ENCODE results near the gene RAB19.

RAB19 gene

DNA sequence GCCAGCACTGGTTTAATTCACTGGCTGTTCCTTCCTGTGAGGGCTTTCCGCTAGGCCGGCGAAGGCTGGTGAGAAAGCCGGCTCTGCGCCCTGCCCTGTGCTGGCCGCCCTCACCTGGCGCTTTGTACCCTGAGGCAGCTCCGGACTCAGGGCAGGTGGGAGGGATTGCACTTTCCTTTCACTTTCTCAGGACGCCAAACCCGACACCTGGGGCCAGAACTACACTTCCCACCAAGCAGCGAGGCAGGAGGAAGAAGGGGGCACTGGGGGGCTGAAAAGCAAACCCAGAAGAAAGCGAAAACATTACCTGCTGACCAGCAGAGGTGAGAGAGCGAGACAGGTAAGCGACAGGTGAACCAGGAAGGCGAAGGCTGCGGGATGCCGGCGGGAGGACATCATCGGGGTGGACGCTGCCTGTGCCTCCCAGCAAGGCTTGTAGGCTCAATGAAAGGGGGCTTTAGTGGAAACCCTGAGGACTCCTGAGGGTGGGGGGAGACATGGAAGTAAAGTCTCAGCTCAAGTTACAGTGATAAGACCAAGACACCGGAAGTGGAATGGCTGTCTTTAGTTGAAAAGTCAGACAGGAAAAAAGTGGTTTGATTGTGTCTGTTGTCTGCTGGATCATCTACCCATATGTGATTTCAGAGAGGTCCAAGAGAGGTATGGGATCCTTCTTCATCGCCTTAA lies at the start of gene RAB19:
Gene RAB19 (plus strand): TSS at position 181 of the 687 bp plus-strand sequence. CDS start 3,589 bp downstream, outside the sequence.
- peak; percentile 76 for DNase-seq (ENCODE audit: low spot score)

DNA sequence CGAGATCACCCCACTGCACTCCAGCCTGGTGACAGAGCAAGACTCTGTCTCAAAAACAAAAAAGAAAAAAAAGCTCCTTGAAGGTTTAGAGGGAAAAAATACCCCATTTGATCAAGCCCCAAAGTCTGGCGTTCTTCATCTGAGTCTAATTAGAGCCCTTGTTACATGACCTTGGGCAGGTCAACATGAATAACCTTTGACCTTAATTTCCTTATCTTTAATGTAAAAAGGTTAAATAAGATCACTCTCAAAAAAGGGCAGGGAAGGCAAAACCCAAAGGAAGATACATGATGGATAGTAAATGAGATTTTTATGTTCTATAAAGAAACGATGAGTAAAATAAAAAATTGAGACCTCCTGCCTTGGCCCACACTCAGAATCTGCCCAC lies 45.8 kb upstream of the RAB19 start:
- DNase-seq (ENCODE audit: low spot score), result no peak

DNA sequence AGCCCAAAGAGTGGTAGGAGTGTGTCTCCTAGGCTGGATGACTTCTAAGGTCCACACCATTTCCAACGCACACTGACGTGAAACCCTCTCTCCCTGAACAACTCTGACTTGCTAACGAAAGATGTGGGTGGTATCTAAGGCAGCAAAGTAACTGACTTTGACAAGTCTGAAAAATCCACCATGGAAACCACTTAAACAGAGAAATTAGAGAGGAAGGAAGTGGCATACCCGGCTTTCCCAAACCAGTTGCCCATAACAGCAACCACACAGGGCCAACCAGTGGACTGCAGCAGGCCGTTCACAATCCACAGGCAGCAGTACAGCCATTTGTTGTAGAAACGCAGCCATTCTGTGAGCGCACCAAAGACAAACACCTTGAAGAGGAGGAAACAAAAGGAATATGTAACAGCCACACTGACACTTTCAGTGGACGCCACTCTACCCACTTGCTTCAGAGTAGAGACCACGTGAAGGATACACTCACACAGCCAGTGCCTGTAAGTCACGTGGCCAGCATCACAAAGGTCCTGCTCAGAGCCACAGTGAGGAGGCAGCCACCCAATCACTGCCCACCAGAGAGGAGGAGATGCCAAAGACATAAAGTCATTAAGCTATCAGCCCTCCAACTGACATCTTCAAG lies 45.3 kb upstream of the RAB19 start:
- no peak for DNase-seq (ENCODE audit: low spot score)

DNA sequence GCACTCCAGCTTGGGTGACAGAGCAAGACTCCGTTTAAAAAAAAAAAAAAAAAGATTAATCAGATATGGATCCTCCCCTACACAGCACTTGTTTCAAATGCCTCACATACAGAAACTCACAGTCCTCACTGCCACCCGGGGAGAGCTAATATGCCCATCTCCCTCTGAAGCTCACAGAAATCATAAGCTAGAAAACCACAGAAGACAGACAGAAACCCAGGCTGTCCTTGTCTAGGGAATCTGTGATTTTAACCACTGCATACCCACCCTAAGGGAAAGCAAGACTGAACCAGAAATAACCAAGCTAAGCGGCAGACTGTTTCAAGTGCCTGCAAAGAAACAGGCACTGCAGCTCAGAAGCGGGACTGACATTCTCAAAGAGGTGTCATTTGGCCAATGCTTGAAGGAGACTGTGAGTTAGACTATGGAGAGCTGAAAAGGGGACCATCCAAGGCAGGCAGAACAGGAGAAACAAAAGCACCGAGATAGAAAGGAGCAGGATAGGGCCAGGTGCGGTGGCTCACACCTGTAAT lies 43.1 kb upstream of the RAB19 start:
- no peak for DNase-seq (ENCODE audit: low spot score)

DNA sequence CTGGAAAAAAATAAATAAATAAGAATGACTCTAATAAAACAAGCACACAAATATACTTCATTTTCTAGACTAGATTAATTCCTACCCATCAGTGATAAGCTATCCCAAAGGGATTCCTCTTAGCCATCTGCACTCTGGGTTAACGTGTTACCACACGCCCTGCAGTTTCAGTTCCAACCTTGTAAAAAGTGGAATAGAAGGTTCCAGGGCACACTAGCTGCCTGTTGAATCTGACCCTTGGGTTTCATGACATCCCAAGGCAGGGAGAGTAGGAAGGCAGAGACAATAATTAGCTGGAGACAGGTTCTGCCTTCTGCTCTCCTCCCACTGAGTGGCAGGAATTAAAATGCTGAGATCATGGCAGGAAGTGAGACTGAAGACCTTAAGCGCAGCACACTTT lies 39.0 kb upstream of the RAB19 start:
- DNase-seq (ENCODE audit: low spot score), result no peak

- no peak for DNase-seq (ENCODE audit: low spot score)
Observed at GRCh38 chr7:140367528-140367927, 36.3 kb upstream of the RAB19 start.

DNA sequence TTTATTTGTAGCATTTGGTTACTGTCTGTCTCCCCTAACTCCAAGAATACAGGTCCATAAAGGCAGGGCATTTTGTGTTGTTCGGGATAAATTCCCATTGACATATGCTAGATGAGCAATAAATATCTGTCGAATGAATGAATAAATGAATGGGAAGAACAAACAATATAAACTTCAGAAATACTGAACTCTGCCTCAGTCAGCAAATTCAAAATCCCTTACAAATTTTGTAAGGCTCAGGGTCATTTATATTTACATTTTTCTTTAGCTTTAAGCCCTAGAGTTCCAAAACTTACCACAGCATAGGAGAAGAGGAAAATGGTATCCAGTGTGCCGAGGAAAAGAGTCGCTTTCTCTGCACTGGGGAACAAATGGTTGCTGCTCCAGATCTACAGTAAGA lies 34.6 kb upstream of the RAB19 start:
- no peak for DNase-seq (ENCODE audit: low spot score)

- no peak for DNase-seq (ENCODE audit: low spot score)
Observed at GRCh38 chr7:140375323-140375722, 28.5 kb upstream of the RAB19 start.

DNA sequence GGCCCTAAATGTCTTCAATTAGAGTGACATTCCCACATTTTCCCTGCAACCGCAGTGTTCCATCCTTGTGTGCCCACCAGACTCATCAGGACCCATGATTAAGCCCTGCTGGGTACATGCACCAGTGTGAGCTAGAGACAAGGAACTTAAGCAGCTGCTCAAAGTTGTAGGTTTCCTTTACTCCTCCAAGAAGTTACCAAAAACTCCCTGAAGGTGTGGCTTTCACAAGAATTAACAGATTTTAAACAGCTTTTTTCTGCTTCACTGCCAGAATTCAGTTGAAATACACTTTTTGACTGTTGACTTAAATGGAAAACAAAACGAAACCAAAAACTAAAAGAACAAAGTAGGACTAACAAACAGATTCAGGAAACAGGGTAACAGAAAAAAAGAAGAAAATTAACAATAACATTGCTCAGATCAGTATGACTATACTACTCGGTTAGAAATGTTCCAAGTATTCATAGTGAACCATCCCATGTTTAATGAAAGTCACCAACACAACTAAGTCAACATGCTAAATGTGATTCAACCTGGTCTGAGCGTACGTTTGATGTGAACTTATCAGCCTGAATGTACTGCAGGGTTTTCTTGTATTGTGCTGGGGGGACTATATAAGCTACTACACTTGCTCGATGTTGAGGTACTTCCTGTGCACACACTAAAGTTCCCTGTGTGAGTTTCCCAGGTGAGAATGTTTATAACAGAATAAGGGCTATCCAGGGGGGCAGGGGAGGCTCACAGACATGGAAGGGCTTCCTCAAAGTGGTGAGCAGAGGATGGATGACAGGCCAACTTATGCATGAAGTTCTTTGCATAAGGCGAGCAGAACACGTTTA lies 27.7 kb upstream of the RAB19 start:
- DNase-seq (ENCODE audit: low spot score), result no peak

- no peak for DNase-seq (ENCODE audit: low spot score)
Observed at GRCh38 chr7:140383954-140384713, 19.7 kb upstream of the RAB19 start.

GRCh38 chr7:140384894-140385545 lies 18.8 kb upstream of the RAB19 start:
- no peak for DNase-seq (ENCODE audit: low spot score)

DNA sequence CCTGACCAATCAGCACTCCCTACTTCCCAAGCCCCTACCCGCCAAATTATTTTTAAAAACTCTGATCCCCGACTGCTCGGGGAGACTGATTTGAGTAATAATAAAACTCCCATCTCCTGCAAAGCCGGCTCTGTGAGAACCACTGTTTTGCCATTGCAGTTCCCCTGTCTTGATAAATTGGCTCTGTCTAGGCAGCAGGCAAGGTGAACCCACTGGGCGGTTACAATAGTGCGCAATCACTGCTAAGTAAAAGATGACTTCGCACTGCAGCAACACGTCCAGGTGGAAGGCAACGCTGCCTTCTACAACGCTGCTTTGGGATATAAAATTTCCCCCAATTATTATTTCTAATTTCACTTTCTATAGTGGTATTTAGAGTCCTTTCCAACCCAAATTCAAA lies 14.4 kb upstream of the RAB19 start:
- no peak for DNase-seq (ENCODE audit: low spot score)

DNA sequence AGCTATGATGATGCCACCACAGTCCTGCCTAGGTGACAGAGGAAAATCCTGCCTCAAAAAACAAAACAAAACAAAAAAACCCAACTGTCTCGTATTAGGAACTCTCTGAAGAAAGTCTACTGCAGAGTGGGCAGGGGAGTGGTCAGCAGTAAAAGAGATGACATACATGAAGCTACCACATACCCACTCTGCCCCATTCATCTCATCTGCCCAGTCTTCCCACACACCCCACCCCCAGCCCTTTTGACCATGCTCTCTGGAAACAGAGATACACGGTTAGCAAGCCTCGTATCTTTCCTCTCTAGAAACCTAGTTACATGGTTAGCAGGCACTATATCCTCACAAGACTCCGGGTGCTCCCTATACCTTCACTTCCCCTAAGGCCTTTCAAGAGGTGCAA lies 13.8 kb upstream of the RAB19 start:
- DNase-seq (ENCODE audit: low spot score), result no peak

DNA sequence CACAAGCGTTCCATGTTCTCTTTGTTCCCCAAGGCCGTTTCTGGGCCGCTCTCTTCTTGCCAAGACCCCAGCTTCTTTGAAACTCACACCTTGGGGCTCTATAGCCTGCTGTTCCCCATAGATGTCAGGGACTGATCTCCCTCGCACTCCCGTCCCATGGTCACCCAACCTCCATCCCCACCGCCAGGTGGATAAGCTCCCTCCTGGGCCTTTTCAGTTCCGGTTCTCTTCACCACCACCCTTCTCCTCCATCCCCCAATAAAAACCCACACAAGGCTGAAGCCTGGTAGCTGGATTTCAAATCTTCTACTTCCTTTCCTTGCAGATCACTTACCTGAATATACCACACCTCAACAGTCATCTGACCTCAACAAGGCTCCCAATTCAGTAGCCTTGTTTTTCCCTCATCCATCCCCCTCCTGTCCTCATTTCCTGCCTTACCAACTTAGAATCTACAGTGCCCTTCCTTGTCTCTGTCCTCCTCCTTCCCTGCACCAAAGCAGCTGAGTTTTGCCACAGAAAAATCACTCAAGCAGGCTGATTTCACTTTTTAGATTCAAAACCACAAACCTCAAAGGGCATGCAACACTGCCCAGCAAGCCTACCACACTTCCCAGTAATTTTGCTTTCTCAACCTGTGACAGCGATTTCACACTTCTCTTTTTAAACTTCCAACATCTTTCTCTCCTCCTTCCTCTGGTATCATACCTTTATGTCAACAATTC lies 13.2 kb upstream of the RAB19 start:
- no peak for DNase-seq (ENCODE audit: low spot score)

DNA sequence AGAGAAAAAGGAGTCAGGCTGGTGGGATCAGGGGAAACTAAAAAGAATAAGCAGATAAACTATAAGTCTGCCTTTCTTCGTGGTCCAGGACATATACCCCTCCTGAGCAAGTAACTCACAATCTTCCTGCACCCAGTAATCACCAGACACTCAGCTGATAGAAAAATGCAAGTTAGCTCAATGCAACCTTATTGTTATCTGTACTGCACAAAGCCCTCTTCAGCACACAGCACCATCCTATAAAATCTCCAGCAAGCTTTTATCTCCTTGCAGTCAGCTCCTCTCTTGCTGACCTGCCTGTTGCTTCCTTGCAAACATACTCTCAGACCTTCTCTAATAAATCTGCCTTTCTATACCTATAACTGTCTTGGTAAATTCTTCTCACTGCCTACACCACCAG lies 12.2 kb upstream of the RAB19 start:
- no peak for DNase-seq (ENCODE audit: low spot score)

DNA sequence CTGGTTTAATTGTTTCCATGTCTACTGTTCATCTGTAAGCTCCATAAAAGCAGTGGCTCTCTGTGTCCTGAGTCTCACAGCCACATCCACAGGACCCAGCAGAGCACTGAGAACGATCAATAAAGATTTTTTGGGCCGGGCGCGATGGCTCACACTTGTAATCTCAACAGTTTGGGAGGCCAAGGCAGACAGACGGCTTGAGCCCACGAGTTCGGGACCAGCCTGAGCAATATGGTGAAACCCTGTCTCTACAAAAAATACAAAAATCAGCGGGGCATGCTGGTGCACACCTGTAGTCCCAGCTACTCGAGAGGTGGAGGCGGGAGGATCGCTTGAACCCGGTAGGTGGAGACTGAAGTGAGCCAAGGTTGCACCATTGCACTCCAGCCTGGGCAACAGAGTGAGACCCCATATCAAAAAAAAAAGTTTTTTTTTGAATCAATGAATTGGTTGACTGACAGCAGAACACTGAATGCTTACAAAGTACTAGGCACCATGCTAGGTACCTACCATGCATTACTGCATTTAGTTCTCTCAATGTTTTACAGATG lies 10.0 kb upstream of the RAB19 start:
- no peak for DNase-seq (ENCODE audit: low spot score)

- DNase-seq (ENCODE audit: low spot score), result peak; percentile 92
Observed at GRCh38 chr7:140397784-140398750, 5.8 kb upstream of the RAB19 start, which contains the start of gene SLC37A3. Gene SLC37A3, minus strand, starts transcription at chr7:140398530. Its CDS starts 16,004 bp downstream, at chr7:140382526.

DNA sequence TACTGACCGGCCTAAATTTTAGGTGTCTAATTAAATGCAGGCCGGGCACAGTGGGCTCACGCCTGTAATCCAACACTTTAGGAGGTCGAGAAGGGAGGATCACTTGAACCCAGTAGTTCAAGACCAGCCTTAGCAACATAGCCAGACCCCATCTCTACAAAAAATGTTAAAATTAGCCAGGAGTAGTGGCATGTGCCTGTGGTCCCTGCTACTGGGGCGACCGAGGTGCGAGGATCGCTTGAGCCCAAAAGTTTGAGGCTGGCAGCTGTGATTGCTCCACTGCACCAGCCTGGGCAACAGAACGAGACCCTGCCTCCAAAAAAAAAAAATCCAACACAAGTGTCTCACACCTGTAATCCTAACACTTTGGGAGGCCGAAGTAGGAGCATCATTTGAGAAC lies 5.0 kb upstream of the RAB19 start:
- DNase-seq (ENCODE audit: low spot score), result no peak

DNA sequence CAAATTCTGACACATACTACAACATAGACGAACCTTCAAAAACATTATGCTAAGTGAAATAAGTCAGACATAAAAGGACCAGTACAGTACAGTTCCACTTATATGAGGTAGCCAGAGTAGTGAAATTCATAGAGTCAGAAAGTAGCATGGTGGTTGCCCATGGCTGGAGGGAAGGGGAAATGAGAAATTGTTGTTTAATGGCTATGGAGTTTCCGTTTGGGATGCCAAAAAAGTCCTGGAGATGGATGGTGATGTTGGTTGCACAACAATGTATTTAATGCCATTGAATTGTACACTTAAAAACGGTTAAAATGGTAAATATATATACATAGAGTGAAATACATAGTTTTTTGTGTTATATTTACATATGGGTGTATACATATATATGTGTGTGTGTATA lies 3.5 kb upstream of the RAB19 start:
- no peak for DNase-seq (ENCODE audit: low spot score)
